GM21367 (cell line): ENCODE data around the gene CIDEB.

Experiments used
- ATAC-seq: cut with Tn5 transposase; IDR thresholded peaks from one replicate; pipeline ENCODE4 v1.9.1; 2021; ENCODE audit not compliant: unreplicated experiment

The CIDEB gene

DNA sequence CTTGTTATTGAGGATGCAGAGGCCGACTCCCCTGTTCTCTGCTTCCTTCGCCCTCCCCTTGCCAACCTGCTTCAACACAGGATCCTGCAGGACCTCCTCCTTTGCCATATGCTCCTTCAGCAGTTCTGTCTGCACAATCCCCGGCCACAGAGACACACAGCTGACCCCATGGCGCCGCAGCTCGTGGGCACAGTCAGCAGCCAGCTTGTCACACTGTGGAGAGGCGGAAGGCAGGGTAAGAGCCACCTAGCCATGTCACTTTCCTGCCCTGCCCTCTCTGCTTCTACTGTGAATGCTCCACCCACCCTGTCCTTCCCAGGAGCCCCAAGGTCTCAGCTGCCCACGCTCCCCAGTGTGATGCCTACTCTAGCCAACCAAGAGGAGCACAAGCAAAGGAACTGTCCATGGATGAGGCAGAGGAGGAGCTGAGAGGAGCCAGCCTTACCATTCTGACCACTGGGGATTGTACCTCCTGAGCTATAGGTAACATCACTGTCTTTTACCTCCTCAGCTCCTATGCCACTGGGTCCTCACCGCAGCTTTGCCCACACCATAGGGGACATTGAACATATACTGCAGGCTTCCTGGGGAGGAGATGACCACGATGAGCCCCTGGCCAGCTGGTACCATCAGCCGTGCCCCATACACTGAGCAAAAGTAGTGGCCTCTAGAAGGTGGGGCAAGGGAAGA, 15.5 kb downstream of the CIDEB start:
- ATAC-seq: no peak

DNA sequence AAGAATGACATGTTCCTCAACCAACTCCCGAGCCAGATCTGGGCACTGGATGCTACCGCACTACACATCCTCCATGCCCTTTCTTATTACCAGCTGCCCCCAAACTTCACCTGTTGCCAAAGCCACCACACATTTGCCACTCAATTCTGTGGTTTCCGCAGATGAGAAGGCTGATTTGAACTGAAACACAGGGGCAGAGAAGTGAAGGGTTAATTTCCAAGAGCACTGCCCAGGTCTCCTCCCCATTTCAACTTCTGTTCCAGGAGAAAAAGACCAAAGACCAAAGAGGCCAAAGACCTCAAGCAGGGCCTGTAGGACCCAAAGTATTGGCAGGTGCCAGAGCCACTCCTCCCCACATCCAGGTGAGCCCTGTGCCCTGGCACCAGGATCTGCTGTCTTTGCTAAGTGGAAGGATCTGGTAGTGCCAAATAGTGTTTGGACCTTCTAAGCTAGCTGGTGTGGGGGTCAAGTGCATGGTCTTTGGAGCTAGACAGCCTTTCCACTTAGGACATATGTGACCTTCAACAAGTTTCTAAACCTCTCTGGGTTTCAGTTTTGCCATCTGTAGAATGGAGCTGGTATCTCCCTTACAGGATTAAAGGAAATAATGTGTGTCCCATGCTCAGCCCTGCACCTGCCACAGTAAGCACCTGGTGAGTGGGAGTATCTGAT, 16.2 kb downstream of the CIDEB start:
- no peak for ATAC-seq

DNA sequence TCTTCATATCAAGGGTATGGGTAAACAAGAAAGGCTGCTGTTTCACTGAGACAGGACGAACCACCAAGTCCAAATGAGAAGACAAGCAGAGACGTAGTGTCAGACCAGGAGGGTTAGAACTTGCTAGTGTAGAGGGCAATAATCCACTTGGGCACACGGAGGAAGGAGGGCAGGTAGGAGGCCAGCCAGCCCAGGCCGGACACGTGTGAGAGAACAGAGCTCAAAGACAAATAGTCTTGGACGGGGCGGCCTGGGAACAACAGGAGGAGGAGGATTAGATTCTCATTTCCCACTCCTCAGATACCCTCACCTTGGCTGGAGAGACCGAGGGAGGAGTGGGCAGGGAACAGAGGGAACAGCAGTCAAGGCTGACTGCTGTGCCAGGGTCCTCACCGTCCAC, 17.0 kb downstream of the CIDEB start:
- ATAC-seq: no peak

DNA sequence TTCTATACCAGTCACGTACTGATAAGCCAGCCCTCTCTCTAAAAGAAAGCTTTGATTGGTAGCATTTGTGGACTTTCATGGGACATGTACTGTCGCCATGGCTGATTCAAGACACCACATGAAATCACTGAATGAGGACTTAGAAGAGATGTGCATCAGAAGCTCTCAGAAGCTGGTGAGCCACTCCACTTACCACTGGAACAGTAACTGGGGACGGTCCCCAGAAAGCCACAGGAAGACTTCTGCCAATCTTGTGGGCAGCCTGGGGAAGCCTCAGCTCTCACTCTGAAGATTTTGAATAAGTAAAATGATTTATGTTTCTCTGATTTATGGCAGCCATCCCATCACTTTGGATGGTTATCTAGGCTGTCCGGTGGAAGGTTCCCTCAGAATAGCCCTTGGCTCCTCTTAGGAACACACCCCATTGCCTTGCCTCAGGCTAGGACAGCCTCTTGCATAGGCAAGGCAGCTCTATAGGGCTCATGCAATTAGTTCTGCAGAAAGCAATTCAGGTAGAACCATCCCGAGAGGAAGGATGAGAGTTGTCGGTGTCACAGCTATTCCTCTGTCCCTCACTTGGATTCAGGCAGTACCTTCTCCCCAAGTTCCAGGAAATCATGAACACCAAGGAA, 18.0 kb downstream of the CIDEB start:
- ATAC-seq: peak; percentile 72

DNA sequence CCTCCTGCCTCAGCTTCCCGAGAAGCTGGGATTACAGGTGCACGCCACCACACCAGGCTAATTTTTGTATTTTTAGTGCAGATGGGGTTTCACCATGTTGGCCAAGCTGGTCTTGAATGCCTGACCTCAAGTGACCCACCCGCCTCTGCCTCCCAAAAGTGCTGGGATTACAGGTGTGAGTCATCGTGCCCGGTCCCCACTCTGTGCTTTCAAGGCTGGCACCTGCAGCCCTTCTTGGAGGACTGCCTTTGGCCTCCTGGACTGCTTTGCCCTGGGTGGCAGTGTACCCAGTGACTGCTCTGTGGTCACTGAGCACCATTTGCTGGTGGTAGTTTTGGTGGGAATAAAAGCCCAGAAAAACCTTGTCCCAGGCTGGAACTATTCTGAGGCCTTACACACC, 20.8 kb downstream of the CIDEB start:
- ATAC-seq: no peak

DNA sequence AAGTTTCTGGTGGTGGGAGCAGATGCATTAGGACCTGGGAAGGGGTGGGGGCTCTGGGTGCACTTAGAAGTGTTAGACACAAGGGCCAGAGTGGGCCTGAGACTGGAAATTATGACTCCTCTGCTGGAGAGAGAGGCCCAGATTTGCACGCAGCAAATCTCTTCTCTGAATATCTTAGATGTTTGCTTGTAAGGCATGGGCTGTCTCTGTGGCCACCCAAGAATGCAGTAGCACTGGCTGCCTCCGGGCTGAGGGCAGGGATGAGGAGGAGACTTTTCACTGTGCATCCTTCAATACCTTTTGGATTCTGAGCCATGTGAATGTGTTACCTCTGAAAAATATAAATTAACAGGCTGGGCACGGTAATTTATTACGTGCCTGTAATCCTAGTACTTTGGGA, 22.4 kb downstream of the CIDEB start:
- ATAC-seq: no peak

DNA sequence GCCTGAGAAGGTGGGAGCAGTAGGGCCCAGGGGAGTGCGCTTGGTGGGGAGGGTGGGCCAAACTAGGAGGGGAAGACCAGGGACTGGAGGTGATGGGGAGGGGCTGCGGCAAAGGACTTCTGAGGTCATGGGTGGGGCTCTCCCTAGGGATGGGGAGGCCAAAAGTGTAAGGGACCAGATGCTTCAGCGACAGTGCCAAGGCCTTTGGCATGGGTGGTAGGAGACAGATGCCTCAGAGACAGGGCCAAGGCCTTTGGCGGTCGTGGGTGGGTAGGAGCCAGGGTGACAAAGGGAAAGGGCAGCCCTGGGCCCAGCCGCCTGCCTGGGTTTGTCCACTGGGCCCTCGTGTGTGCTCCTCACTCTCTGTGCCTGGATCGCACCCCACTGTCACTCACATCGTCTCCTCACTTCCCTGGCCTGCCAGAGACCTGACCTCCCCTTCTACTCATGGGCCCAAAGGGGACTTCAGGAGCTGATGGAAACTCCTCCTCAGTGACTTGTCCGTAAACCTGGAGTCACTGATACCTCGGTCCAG, 23.2 kb downstream of the CIDEB start:
- no peak for ATAC-seq

DNA sequence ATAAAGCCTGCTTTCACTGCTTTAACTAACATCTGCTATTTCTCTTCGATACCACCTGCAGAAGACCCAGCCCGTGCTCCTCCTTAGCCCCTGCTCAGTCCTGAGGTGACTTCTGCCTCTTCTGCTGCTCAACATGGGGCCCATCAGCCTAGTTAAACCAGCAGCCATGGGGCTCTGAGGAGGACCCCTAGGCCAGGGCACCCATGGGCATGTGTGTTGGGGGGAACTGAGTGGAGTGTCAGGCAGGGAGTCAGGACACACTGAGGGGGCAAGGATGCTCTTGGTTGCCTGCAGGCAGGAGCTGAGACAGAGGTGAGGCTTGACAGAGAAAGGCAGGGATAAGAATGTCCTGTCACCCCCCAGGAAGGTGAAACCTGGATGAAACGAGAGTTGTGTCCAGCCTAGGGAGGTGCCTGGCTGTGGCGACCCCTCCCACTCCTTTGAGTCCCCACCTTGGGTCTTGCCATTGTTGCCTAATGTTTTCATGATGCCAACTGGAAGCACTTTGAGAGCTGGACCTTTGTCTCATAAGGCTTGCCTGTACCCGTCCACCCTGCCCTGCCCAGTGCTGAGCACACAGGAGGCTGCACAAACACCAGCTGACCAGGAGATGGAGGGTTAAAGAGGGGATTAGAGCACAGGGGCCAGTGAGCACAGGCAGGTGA, 23.8 kb downstream of the CIDEB start:
- no peak for ATAC-seq

DNA sequence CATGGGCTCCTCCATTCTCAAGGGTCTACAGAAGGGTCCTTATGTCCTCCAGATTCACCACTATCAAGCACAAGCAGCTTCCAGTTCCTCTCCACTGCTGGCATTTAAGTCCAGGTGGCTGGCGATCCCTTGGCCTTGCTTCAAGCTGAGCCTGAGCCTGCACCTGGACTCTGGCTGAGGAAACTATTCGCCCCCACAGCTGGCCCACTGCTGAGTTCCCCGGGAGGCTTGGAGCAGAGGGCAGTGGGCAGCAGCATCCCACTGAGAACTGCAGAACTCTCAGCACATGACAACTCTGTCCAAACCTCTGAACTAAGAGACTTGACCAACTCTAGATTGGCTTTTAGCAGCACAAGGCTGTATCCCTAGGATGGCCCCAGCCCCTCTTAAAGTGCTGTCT, 25.0 kb downstream of the CIDEB start:
- no peak for ATAC-seq

DNA sequence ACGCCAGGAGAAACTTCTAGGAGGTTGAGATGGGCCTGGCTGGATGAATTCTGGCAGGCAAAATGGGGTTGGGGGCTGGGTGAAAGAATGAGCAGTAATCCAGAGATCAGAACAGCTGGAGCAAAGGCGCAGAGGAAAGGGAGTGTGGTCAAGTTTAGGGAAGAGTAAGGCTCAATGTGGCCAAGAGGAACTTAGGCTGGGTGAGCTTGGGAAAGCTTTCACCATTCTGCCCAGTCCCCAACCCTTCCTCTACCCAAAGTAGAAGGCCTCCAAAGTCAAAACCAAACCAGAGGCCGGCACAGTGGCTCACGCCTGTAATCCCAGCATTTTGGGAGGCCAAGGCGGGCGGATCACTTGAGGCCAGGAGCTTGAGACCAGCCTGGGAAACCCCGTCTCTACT, 26.1 kb downstream of the CIDEB start:
- ATAC-seq: no peak

DNA sequence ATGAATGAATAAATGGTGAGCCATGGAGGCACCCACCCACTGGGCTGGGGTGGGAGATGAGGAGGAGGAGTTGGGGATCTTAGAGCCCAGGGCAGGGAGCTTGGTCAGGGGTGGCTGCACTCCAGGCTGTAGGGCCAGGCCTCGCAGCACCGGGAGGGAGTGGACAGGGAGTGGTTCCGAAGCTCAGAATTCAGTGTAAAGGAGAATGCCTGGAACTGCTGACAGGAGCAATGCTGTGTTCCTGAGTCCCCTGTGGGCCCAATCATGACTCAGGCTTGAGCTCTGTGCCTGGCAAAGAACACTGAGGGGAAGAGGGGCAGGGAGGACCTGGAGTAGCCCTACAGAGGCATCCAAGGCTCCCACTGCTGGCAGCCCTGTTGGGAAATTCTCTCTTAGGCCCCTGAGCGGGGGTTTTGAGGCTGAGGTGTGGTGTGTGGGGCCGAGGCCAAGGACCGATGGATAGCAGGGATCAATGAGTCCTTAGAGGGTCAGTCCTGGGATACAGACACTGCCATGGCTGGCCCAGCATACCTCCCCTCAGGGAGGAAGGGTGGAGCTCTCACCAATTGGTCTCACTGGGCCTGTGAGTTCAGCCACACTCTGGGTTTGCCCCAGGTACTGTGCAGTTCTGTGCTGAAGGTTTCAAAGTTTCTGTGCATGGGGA, 26.8 kb downstream of the CIDEB start:
- no peak for ATAC-seq

DNA sequence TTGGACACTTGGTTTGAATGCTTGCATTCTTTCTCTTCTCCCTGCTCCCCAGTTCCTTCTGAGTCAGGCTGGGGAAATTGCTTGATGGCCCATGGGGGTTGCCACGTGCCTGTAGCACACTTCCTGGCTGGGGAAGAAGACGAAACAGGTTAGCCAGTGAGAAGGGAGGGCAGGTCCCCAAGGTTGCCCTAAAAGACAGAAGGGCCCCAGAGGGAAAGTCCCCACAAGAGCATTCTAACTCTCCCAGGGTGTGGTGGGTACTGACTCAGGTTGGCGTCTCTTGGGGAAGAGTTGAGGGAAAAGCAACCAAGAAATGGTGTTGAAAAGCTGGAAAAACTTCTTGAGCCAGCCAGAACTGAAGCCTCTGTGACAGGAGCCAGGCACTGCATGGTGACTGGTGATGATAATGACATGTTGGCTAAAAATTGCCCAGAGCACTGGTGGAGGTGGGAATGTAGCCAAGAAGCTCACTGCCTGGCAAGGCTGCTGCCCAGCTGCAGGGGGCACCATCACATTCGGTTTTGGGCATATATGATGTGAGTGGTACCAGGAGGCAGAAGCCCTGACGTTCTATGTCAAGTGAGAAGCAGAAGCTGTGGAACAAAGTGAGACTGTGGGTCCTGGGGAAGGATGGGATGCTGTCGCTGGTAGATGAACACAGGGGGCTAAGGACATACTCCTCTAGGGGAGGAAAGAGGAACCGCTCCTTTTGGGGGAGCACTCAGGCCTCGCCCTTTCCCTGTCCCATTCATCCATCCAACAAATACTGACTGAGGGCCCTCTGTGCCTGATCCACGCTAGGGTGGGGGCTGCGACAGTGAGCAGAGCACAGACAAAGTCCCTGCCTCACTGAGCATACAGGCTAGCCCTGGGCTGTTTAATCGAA, 28.2 kb downstream of the CIDEB start:
- ATAC-seq: peak; percentile 48

DNA sequence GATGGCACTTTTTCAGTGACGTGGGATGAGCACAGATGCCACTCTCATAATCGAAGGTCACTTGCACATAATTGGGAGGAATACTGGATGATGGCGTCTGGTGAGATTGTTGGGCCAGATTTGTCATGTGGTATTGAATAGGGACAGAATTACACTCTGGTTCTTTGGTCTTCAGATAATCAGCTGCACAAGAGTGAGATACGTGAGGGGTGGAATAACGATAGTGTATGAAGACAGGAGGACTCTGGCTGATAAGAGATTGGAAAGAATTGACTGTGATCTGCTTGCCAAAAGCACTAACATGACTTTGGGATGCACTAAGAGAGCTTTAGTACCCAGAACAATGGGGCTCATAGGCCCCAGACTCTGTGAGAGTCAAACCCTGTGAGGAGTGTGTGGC, 29.4 kb downstream of the CIDEB start:
- ATAC-seq: no peak

DNA sequence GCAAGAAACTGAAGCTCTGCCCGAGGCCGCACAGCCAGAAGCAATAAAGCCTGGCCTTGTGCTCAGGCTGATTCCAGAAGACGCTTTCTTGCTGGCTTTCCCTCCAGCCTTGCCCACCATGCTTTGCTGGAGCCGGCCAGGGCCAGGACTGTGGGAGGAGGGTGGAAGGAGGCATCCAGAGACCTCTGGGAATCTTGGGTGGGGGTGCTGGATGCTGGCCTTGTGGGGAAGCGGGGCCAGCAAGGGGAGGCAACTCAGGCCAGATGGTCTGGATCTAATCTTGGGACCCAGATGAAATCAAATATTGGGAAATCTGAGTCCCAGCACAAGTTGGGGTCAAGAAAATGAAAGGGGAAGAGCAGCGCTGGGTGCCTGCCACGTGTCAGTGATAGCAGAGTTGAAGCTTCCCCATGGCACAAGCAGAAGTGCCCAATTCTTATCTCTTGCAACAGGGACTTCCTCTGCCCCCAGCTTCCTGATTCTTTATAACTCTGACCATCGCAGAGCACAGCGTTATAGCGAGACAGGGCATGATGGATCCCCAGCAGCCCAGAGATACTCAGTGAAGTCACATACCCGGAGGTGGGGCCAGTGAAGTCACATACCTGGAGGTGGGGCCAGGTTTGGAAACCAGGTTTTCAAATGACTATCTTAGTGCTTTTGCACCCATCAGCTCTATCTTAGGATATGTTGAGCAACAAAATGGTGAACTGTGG, 30.0 kb downstream of the CIDEB start:
- no peak for ATAC-seq

DNA sequence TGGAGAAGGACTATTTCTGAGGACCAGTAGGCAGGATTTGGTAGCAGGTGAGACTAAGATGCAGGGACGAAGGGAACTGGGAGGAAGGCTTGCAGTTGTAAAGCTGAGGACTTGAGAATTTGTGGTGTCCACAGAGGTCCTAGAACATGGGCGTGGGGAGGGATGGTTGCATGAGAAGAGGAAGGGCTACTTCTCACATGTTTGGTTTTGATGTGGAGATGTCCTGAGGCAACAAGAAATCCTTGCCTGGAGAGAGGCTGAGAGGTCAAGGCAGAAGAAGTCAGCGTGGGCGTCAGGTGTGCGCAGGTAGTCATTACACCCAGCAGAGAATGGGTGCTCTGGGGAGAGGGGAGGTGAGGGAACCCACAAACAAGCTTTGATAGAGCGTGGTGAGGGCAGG, 30.7 kb downstream of the CIDEB start:
- no peak for ATAC-seq

DNA sequence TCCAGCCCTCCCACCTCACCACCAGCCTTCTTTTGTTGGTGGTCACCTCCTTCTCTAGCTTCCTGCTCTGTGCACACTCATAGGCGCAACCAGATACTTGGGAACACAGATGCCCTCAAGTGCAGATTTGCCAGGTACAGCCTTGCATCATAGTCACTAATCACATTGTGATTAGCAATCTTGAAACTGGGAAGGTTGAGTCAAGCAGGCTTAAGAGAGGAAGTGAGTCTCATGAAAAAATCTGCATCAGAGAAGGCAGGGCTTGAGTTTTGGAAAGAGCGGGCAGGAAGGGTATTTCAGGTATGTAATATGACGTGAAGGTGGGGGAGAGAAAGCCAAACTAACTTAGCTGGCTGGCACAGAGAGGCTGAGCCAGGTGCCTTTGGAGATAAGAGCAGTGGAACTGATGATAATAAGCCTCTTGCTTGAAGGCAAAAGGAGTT, 33.7 kb downstream of the CIDEB start:
- peak; percentile 41 for ATAC-seq

DNA sequence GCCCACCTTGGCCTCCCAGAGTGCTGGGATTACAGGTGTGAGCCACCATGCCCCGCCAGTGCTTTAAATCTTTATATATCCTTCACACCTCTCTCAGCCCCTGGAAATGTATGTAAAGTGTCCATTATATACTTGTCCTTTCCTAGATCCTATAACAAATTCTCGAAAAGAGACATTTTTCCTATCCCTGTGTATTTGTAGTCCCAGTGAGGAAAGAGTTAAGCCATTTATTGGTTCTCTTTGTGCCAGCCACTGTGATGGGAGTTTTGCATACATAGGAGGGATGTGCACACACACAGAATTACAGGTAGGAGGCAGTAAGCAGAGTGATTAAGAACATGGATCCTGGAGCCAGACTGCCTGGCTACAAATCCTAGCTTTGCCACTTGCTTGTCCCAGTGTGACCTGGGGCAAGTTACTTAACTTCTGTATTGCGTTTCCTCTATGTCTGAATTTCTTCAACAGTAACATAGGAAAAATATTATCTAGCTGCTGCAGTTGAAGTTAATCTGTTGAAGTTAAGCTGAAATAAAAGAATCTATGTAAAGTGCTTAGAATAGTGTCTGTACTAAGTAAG, 34.3 kb downstream of the CIDEB start:
- no peak for ATAC-seq

DNA sequence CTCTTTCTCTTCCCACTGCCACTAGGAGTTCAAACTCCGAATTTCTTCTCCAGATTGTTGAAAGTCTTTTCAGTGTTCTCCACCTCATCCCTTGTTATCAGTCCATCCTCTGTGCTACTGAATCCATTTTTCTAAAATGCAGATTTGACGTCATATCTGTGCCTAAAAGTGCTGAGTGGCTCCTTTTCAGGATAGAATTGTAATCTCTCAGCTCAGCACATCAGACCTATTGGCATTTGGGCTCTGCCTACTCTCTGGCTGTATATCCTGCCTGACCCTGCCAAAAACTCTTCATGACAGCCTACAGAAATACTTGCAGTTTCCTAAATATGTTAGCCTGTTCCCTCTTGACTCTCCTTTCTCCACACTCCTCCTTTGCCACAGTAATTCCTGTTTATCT, 35.3 kb downstream of the CIDEB start:
- no peak for ATAC-seq

DNA sequence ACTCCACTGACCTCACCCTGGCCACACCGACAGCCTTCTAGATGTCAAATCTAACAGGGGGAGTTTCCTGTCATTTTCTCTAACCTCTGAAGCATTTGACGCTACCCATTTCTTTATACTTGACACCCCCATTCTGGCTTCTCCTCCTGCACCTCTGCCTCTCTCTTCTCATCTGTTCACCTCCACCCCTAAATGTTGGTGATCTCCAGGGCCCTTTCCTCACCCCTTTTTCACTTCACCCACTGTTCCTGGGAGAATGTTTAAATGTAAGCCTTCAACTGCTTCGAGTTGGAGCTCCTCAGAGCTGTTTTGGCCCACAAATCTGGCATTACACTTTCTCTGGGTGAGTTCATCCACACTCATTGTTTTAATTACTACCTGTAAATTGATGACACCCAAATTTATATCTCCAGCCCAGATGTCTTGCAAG, 35.9 kb downstream of the CIDEB start:
- ATAC-seq: no peak
